Naive B cell (primary cell): ENCODE results near the gene OR10H4. TPM values are rescaled to one million over a fixed set of nuclear protein-coding genes. Genes with fewer than 3 reads are reported as not detected.
"Not testable (repeated sequence)": the region's sequence is repeated elsewhere in the genome, so short reads cannot be mapped to it uniquely, and the experiment has no call there.

ENCODE experiments used
- ATAC-seq, 2 donors: fragments of 150-1000 bp; cut with Tn5 transposase; 2 replicates each; pipeline ENCODE4 v1.10.0; 2021; ENCODE audit warnings: low read depth in 2 of 2, mild to moderate bottlenecking in 2 of 2, moderate library complexity in 2 of 2
- DNase-seq: peaks from one replicate; pipeline ENCODE4 v3.0.0; 2022
- H3K27ac Mint-ChIP-seq, 6 donors: one replicate each; pipeline ENCODE4 v1.8.0; 2020 to 2022; ENCODE audit warnings: mild to moderate bottlenecking in 6 of 6, mixed read lengths in 6 of 6, moderate library complexity in 5 of 6, inconsistent platforms in 2 of 6
- H3K27me3 Mint-ChIP-seq, 3 donors: one replicate each; pipeline ENCODE4 v1.8.0; 2021 to 2022; ENCODE audit warnings: mixed read lengths in 3 of 3, mild to moderate bottlenecking in 1 of 3
- H3K36me3 Mint-ChIP-seq, 2 donors: one replicate each; pipeline ENCODE4 v1.8.0; 2020 to 2022; ENCODE audit warnings: mixed read lengths in 2 of 2, inconsistent platforms in 1 of 2, mild to moderate bottlenecking in 1 of 2
- H3K4me1 Mint-ChIP-seq, 3 donors: one replicate each; pipeline ENCODE4 v1.8.0; 2020 to 2022; ENCODE audit warnings: mixed read lengths in 3 of 3, inconsistent platforms in 1 of 3, mild to moderate bottlenecking in 1 of 3, moderate library complexity in 1 of 3
- H3K4me3 Mint-ChIP-seq, 8 donors: one replicate each; pipeline ENCODE4 v1.8.0; 2020 to 2022; ENCODE audit warnings: mild to moderate bottlenecking in 8 of 8, mixed read lengths in 8 of 8, moderate library complexity in 8 of 8, inconsistent platforms in 2 of 8
- H3K9me3 Mint-ChIP-seq, 7 donors: one replicate each; pipeline ENCODE4 v1.8.0; 2020 to 2022; ENCODE audit warnings: mixed read lengths in 7 of 7, mild to moderate bottlenecking in 5 of 7, inconsistent platforms in 2 of 7, moderate library complexity in 1 of 7
- polyA plus RNA-seq, 6 donors: library from polyadenylated mRNA; unstranded; fragments of 300-500 nt; fragmentation: Illumina TruSeq; gene quantifications; one replicate each; pipeline ENCODE4 v1.2.3, GENCODE V29; 2021; ENCODE audit warnings: low read depth in 6 of 6

OR10H4 gene
- polyA plus RNA-seq, 6 donors from 2014 or later = not detected

DNA sequence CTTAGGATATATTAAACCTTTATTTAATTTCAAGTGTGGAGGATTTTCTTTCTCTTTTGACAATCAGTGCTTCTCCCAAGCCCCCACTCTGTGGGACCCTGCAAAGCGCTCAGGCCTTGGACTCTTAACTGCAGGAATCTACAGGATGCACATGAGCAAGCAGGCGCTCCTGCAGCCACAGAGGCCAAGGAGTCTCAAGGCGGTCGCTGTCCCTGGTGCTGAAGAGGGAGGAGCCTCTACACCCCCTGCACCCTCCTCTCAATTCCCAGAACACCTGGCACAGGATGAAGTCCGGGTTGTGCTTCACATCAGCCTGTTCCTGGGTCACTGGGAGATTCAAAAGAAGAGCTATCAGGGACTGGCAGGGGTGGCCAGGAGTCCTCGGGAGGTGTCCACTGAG lies 13.5 kb downstream of the OR10H4 start:
- H3K36me3 Mint-ChIP-seq = peaks cover 4 to 12% of the 10 kb centered on the region in 2 donors
- DNase-seq (no peak), ATAC-seq (no peak)
- no peak overlapping the region for H3K27ac Mint-ChIP-seq
- no peak overlapping the region for H3K4me3 Mint-ChIP-seq
- H3K9me3 Mint-ChIP-seq = peaks cover 0 to 10% (median 5%) of the 10 kb centered on the region in 7 donors
- H3K27me3 Mint-ChIP-seq = peaks cover 43 to 64% (median 50%) of the 10 kb centered on the region in 3 donors
- no peaks in the 10 kb centered on the region for H3K4me1 Mint-ChIP-seq

DNA sequence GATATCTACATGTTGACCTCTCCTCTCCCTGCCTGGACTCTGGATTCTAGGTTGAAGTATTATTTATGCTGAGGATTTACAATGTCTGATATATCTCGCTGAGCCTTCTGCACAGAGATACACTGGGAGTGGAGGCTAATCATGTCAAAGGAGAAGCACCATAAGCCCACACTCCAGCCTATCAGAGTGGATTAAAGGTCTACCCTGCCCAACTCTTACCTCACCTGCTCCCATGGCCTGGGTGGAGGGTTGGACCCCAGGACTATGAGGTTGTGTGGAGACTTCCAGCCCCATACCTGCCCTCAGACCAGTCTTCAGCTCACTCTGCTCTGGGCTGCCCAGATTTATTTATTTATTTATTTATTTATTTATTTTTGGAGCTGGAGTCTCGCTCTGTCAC lies 15.4 kb downstream of the OR10H4 start:
- Mint-ChIP-seq H3K27me3 (peaks cover 35 to 62% (median 48%) of the 10 kb centered on the region in 3 donors), H3K4me3 (no peak overlapping the region), H3K36me3 (peaks cover 4 to 12% of the 10 kb centered on the region in 2 donors), H3K4me1 (no peaks in the 10 kb centered on the region), H3K9me3 (peaks cover 0 to 10% (median 5%) of the 10 kb centered on the region in 7 donors), H3K27ac (no peak overlapping the region)
- no peak for DNase-seq
- no peak for ATAC-seq

DNA sequence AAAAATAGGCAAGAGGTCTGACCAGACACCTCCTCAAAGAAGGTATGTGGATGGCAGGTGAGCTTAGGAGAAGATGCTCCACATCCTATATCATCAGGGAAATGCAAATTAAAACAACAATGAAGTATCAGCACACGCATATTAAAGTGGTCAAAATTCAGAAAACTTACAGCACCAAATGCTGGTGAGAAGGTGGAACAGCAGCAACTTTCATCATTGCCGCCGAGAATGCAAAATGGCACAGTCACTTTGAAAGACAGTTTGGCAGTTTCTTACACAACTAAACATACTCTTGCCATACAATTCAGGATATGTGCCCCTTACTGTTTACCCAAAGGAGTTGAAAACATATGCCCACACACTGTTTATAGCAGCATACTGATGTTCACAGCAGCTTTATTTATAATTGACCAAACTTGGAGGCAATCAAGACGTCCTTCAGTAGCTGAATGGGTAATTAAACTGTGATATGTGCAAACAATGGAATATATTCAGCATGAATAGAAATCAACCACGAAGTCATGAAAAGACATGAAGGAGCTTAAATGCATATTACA lies 22.5 kb downstream of the OR10H4 start:
- no peak for ATAC-seq
- no peaks in the 10 kb centered on the region for H3K4me1 Mint-ChIP-seq
- H3K4me3 Mint-ChIP-seq = no peak overlapping the region
- H3K27me3 Mint-ChIP-seq = peaks cover 14 to 47% (median 39%) of the 10 kb centered on the region in 3 donors
- peaks cover 0 to 2% (median 0%) of the 10 kb centered on the region in 7 donors for H3K9me3 Mint-ChIP-seq
- DNase-seq = no peak
- no peaks in the 10 kb centered on the region for H3K36me3 Mint-ChIP-seq
- no peak overlapping the region for H3K27ac Mint-ChIP-seq

DNA sequence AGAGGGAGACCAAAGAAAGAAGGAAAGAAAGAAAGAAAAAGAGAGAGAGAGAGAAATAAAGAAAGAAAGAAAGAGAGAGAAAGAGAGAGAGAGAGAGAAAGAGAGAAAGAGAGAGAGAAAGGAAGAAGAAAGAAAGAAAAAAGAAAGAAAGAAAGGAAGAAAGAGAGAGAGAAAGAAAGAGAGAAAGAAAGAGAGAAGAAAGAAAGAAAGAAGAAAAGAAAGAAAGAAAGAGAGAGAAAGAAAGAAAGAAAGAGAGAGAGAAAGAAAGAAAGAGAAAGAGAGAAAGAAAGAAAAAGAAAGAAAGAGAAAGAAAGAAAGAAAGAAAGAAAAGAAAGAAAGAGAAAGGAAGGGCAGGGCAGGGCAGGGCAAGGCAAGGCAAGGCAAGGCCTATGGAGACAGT lies 23.2 kb downstream of the OR10H4 start:
- H3K9me3 Mint-ChIP-seq, H3K4me3 Mint-ChIP-seq: not testable (repeated sequence)
- peaks cover 20 to 47% (median 42%) of the 10 kb centered on the region in 3 donors for H3K27me3 Mint-ChIP-seq

DNA sequence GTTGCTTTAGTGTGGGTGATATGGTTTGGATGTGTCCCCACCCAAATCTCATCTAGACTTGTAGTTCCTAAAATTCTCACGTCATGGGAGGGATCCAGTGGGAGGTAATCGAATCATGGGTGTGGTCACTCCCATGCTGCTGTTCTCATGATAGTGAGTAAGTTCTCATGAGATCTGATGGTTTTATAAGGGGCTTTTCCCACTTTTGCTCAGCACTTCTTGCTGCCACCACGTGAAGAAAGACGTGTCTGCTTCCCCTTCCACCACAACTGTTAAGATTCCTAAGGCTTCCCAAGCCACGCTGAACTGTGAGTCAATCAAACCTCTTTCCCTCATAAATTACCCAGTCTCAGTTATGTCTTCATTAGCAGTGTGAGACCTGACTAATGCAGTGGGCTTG lies 26.0 kb downstream of the OR10H4 start:
- Mint-ChIP-seq H3K9me3 (peaks cover 0 to 3% (median 0%) of the 10 kb centered on the region in 7 donors), H3K4me3 (no peak overlapping the region), H3K36me3 (no peaks in the 10 kb centered on the region), H3K27ac (no peak overlapping the region), H3K27me3 (peaks cover 16 to 57% (median 42%) of the 10 kb centered on the region in 3 donors), H3K4me1 (no peaks in the 10 kb centered on the region)
- DNase-seq = no peak
- no peak for ATAC-seq

More for the DNA sequence above, 23.2 kb downstream of the OR10H4 start:
- not testable (repeated sequence) for H3K36me3 Mint-ChIP-seq, ATAC-seq, H3K27ac Mint-ChIP-seq, H3K4me1 Mint-ChIP-seq, DNase-seq

DNA sequence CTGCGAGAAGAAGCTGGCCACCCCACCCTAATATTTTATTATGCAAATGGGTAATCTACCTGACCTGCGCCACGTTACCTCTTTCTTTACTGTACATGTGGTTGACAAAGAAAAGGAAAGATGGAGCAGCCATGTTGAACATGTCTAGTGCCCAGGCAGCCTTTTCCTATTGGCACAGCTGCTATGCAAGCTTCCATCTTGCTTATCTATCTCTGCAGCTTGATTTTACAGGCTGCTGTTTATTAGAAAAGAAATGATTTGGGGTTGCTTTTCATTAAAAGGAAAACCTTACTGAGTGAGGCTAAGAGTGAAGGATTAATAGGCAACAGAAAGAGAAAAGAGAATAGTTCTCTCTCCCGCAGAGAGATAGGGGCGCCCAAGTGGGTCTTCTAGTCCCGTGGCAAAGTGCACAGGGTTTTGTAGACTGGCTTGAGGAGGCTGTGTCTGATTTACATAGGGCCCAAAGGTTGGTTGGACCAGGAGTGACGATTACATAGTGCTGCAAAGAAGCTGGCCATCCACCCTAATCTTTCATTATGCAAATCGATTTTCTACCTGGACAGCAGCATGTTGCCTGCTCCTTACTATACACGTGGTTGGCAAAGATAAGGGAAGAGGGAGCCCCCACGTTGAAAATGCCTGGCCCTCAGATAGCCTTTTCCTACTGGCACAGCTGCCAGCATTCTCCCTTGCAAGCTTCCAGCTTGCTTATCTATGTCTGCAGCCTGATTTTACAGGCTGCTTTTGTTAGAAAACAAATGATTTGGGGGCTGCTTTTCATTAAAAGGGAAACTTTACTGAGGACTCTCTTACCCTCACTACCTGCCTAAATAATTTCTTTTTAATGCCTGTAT lies 28.3 kb downstream of the OR10H4 start:
- H3K4me1 Mint-ChIP-seq = no peaks in the 10 kb centered on the region
- peaks cover 16 to 59% (median 45%) of the 10 kb centered on the region in 3 donors for H3K27me3 Mint-ChIP-seq
- H3K4me3 Mint-ChIP-seq = no peak overlapping the region

DNA sequence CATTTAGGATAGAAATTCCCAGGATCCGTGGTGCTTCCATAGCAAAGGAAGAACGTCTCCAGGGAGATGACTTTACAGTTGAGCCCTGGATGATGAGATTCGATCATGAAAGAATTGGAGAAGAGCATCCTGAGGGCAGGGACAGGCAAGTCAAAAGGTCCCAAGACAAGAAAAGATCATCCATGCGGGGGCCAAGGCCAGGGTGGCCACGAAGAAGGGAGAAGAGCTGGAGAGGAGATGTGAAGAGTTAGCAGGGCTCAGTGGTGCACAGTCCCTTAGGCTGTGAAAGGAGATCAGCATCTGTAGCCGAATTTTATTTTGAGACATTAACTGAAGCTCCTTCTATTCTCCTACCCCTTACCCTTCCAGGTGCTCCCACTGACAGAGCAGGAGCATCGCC lies 28.9 kb downstream of the OR10H4 start:
- H3K9me3 Mint-ChIP-seq = peaks cover 0 to 15% (median 7%) of the 10 kb centered on the region in 7 donors
- no peak for DNase-seq
- H3K27me3 Mint-ChIP-seq = peaks cover 16 to 59% (median 42%) of the 10 kb centered on the region in 3 donors
- H3K4me3 Mint-ChIP-seq = no peak overlapping the region
- peaks cover 0 to 6% of the 10 kb centered on the region in 2 donors for H3K36me3 Mint-ChIP-seq
- no peak overlapping the region for H3K27ac Mint-ChIP-seq
- no peak for ATAC-seq
- H3K4me1 Mint-ChIP-seq = no peaks in the 10 kb centered on the region

More for the DNA sequence above, 28.3 kb downstream of the OR10H4 start:
- Mint-ChIP-seq H3K36me3 (peaks cover 0 to 6% of the 10 kb centered on the region in 2 donors), H3K27ac (no peak overlapping the region), H3K9me3 (peaks cover 0 to 9% (median 6%) of the 10 kb centered on the region in 7 donors)
- ATAC-seq (no peak), DNase-seq (no peak)

DNA sequence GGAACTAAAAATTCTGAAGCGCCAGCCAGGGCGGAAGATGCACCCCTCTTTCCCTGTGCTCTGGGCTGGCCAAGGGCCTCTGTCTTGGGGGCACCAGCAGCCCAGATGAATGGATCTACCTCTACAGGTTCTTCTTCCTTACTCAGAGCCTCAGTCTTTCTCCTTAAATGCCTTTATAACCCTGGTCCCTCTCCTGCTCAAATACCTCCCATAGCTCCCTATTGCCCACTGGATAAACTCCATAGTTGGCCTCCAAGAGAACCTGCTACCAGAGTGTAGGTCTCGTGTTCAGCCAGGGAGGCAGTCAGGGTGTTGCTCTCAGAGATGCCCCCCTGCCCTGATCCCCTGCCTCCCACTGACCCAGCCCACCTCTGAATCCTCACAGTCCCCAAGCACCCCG lies 30.5 kb downstream of the OR10H4 start:
- peaks cover 0 to 23% (median 13%) of the 10 kb centered on the region in 7 donors for H3K9me3 Mint-ChIP-seq
- ATAC-seq (no peak), DNase-seq (no peak)
- H3K27me3 Mint-ChIP-seq = peaks cover 12 to 62% (median 42%) of the 10 kb centered on the region in 3 donors
- H3K4me3 Mint-ChIP-seq = no peak overlapping the region
- H3K4me1 Mint-ChIP-seq = no peaks in the 10 kb centered on the region
- H3K27ac Mint-ChIP-seq = no peak overlapping the region
- H3K36me3 Mint-ChIP-seq = peaks cover 0 to 13% of the 10 kb centered on the region in 2 donors

DNA sequence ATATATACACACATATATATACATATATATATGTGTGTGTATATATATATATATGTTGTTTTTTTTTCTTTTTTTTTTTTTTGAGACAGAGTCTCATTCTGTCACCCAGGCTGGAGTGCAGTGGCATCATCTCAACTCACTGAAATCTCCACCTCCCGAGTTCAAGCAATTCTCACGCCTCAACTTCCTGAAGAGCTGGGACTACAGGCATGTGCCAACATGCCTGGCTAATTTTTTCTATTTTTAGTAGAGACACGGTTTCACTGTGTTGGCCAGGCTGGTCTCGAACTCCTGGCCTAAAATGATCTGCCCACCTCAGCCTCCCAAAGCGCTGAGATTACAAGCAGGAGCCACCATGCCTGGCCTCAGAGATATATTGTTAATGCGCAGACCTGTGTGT lies 37.0 kb downstream of the OR10H4 start:
- Mint-ChIP-seq H3K27me3 (peaks cover 19 to 31% (median 25%) of the 10 kb centered on the region in 3 donors), H3K9me3 (peaks cover under 1 to 33% (median 13%) of the 10 kb centered on the region in 7 donors), H3K36me3 (peaks cover 7 to 13% of the 10 kb centered on the region in 2 donors)
- ATAC-seq, H3K4me1 Mint-ChIP-seq, DNase-seq, H3K27ac Mint-ChIP-seq, H3K4me3 Mint-ChIP-seq: not testable (repeated sequence)

DNA sequence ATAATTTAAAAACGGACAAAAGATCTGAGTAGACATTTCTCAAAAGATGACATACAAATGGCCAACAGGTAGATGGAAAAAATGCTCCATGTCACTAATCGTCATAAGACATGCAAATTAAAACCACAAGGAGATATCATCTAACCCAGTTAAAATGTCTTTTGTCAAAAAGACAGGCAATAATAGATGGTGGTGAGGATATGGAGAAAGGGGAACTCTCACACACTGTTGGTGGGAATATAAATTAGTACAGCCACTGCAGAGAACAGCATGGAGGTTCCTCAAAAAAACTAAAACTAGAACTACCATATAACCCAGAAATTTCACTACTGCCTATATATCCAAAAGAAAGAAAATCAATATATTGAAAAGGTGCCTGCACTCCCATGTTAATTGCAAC lies 37.9 kb downstream of the OR10H4 start:
- no peak overlapping the region for H3K27ac Mint-ChIP-seq
- peaks cover 12 to 16% of the 10 kb centered on the region in 2 donors for H3K36me3 Mint-ChIP-seq
- no peak for DNase-seq
- no peak overlapping the region for H3K4me3 Mint-ChIP-seq
- peaks cover 0 to 9% (median 0%) of the 10 kb centered on the region in 3 donors for H3K4me1 Mint-ChIP-seq
- ATAC-seq = peak in 1 of 2 donors; percentile 25
- peaks cover 27 to 34% (median 32%) of the 10 kb centered on the region in 3 donors for H3K27me3 Mint-ChIP-seq
- peaks cover 8 to 35% (median 15%) of the 10 kb centered on the region in 7 donors for H3K9me3 Mint-ChIP-seq

DNA sequence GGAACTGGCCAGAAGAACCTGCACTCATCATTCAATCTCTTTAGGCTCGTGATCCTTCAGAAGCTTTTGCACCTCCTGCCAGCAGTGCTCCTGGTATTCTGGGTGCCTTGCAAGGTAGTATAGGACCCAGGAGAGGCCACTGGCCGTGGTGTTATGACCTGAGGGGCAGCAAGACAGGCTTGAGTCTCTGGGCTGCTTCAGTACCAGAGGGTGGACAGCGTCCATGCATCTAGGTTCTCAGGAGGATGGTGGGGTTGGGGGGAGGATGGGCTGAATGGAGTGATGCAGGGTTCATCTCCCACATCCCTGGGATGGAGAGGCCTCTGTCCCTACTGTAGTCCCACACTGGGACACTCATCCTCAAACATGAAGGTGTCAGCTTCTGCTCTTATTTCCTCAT lies 41.1 kb downstream of the OR10H4 start:
- peaks cover 4 to 21% (median 10%) of the 10 kb centered on the region in 7 donors for H3K9me3 Mint-ChIP-seq
- H3K36me3 Mint-ChIP-seq = peaks cover 7 to 17% of the 10 kb centered on the region in 2 donors
- ATAC-seq (no peak), DNase-seq (no peak)
- H3K4me1 Mint-ChIP-seq = peaks cover 0 to 9% (median 0%) of the 10 kb centered on the region in 3 donors
- no peak overlapping the region for H3K27ac Mint-ChIP-seq
- H3K4me3 Mint-ChIP-seq = no peak overlapping the region
- H3K27me3 Mint-ChIP-seq = peaks cover 41 to 48% (median 41%) of the 10 kb centered on the region in 3 donors

DNA sequence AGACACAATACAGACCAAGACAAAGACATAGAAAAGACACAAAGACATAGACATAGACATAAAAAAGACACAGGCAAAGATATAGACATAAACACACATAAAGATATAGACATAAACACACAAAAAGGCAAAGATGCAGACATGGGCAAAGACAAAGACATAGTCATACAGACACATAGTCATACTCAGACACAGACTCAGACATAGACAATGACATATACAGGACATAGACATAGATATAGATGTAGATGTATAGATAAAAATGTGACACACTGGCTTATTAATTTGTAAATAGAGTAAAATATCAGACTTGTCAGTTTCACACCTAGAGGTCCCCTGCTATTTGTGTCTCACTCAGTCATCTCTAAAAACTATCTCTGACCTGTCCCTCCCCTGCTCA lies 42.8 kb downstream of the OR10H4 start:
- DNase-seq (no peak), ATAC-seq (no peak)
- Mint-ChIP-seq H3K27me3 (peaks cover 41 to 55% (median 47%) of the 10 kb centered on the region in 3 donors), H3K36me3 (peaks cover 9 to 17% of the 10 kb centered on the region in 2 donors), H3K4me3 (no peak overlapping the region), H3K9me3 (peaks cover 7 to 31% (median 12%) of the 10 kb centered on the region in 7 donors), H3K27ac (no peak overlapping the region), H3K4me1 (peaks cover 0 to 1% (median 0%) of the 10 kb centered on the region in 3 donors)

DNA sequence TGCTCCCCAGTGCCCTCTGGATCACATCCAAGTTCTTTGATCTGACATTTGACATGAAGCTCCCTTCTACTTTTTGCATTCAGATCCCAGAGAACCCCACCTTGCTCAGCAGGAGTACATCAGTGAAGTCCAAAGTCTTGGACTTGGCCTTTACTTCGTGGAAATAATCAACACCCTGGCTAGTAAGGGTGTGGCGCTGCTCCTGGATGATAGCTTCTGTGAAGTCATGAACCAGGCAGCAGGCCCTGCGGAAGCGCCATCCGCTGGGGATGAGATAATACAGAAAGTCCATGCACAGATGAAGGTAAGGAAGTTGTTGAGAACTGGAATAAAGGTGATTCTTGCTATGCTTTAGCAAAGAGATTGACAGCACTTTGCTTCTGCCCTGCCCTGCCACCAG lies 43.2 kb downstream of the OR10H4 start:
- peaks cover 41 to 56% (median 49%) of the 10 kb centered on the region in 3 donors for H3K27me3 Mint-ChIP-seq
- H3K9me3 Mint-ChIP-seq = peaks cover 7 to 30% (median 8%) of the 10 kb centered on the region in 7 donors
- H3K4me1 Mint-ChIP-seq = no peaks in the 10 kb centered on the region
- H3K27ac Mint-ChIP-seq = no peak overlapping the region
- peaks cover 9 to 17% of the 10 kb centered on the region in 2 donors for H3K36me3 Mint-ChIP-seq
- ATAC-seq = no peak
- H3K4me3 Mint-ChIP-seq = no peak overlapping the region
- no peak for DNase-seq
